ENCODE results near the gene TMEM201.
"Not testable (repeated sequence)": the region's sequence is repeated elsewhere in the genome, so short reads cannot be mapped to it uniquely, and the experiment has no call there.

Gene TMEM201

DNA sequence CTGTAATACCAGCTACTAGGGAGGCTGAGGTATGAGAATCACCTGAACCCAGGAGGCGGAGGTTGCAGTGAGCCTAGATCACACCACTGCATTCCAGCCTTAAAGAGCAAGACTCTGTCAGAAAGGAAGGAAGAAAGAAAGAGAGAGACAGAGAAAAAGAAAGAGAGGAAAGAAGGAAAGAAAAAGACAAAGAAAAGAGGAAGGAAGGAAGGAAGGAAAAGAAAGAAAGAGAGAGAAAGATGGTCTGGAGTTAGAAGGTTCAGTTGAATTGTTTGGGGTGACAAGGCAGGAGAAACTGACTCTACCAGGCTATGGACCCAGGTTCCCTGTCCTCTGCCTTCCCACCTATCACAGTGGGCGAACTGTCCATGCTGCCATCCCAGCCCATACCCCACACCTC lies 35.4 kb downstream of the TMEM201 start:
- DNase-seq: no peak

DNA sequence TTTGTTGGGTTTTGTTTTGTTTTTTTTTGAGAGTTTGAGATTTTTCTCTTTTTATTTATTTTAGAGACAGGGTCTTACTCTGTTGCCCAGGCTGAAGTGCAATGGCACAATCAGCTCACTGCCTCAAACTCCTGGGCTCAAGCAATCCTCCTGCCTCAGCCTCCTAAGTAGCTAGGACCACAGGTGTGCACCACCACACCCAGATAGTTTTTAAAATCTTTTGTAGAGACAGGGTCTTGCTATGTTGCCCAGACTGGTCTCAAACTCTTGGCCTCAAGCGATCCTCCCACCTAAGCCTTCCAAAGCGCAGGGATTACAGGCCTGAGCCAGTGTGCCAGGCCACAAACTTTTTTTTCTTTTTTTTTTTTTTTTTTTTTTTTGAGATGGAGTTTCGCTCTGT lies 36.3 kb downstream of the TMEM201 start:
- not testable (repeated sequence) for DNase-seq

DNA sequence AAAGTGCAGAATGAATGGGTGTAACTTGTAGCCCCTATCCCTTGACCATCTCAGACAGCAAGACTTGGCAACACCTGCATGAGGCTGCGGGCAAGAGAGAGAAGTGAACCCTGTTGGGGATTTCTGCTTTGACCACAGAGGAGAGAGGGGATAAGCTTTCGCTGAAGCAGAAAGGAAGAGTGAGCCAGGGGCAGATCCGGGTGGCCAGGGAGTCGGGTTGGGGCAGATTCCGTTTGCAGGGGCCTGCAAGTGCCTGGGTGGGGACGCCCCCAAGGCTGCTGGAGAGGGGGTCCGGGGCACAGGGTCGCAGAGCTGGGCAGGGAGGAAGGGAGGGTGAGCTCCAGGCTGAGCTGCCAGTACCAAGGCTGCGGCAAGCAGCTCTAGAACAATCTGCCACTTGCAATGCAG lies 37.5 kb downstream of the TMEM201 start:
- DNase-seq: peak in 1 of 2 experiments; percentile 3

DNA sequence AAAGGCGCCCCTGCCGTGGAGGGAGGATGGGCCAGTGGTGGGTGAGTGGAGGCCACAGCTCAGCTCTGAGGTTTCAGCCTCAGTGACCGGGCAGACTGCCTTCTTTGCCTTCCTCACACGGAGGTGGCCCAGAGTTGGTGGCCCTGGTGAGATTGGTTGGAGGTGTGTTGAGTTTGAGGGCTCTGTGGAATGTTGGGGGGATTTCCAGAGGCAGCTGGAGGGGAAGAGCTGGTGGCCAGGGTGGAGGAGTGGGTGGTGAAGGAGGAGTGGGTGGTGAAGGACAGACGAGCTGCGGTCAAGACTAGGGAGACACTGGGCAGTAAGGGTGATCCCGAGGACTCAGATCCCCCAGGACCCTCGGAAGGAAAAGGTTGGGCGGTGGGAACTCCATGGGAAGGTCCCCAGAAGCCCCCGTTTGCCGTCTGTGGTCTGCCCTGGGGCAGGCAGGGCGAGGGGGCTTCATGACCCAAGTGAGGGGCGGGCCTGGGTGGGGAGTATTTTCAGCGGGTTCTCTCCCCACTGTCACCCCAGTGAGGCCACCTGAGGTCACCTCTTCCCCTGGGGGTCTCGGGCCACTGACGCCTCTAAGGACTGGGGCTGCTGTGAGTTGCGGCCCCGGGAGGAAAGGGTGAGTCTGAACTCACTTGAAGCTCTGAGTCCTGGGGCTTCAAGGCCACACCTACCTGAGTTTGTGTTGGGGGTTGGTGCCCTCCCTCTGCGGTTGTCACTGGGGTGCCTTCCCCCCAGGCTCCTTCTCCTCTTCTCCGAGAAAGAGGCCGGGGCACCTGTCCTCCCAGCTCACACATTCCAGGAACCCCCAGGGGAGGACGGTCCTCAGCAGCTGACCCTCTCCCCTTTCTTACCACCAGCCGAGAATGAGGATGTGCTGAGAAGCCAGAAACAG lies 40.1 kb downstream of the TMEM201 start:
- no peak for DNase-seq

DNA sequence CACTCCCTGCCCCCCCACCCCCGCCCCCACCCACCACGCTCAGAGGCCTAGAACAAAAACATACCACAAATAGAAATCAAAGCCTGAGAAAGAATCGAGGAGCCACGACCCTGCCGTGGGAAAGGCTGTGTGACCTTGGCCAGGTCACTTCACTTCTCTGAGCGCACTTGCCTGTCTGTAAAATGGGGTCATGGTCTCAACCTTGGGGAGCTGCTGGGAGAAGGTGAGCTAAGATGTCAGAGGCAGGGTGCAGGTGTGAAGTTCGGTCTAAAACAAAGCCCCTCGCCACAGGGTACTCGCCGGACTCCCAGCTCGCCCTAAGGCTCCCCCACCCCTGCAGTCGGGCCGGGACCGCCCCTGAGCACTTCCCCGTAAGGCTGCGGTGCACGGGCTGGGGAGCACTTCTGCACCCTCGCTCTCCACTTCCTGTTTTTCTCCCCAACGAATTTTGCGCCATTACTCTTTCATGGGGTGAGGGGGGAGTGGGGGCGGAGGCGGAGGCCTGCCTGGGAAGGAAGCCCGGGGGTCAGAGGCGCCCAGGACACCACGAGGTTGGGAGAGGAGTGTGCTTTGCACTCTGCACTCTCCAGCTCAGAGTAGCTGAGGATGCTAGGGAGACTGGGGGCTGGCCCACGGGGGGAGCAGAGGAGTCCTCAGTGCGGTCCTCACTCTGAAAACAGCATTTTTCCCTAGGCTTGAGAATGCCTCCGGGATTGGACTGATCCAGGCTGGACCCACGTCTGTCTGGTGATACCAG lies 40.9 kb downstream of the TMEM201 start:
- no peak for DNase-seq

DNA sequence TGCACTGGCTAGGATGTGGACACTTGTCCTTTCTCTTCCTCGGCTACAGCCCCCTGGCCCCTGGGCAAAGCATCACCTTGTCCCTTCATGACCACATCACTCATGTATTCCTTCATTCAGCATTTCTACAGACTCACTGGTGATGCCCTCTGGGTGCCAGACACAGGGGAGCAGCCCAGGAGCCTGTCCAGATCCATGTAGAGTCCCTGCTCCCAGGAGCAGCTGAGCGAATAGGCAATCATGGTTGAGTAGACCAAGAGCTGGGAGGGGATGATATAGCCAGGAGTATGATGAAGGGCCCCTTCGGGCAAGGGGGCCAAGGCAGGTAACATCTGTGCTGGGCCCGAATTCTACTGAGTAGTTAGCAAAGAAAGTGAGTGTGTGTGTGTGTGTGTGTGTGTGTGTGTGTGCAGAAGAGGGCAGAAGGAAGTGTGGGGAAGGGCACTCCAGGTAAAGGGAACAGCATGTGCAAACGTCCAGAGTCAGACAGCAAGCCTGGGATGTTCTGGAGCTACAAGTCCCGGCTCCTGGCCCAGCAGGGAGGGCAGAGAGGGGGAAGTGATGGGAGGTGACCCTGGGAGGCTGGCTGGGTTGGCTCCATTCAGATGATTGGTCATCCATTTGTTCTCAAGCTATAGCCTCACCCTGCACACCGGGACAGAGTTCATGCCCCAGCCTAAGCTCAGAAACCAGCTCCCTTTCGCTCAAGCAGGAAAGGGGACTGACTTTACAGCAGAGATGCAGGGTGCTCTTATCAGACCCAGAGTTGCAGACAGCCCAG lies 41.8 kb downstream of the TMEM201 start:
- DNase-seq: no peak

DNA sequence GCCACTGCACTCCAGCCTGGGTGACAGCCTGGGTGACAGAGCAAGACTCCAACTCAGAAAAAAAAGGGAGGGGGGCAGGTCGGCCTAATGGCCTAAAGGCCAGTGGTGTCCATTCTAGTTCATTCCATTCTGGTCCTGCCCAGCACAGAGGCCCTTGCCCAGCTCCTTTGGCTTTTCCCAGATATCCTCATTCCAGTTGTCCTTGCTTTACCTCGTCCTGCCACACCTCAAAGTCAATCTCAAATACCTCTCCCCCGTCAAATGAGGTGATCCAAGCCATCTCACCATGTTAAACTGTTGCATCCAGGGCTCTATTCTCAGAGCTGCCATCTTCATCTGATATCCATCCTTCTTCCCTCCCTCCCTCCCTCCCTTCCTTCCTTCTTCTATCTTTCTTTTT lies 42.9 kb downstream of the TMEM201 start:
- no peak for DNase-seq

DNA sequence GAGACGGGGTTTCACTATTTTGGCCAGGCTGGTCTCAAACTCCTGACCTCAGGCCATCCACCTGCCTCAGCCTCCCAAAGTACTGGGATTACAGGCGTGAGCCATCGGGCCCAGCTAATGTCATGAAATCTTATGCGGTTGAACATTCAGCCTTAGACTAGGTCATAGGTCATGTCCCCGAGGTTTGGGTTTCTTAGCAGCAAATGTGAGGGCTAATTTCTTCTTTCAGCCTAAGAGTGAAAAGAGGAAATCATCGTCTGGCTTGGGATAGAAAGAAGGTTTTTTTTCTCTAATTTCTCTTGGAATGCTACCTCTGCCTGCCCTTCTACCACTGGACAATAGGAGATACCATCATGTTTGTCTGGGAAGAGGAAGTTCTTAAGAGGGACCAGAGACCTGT lies 44.8 kb downstream of the TMEM201 start:
- no peak for DNase-seq

DNA sequence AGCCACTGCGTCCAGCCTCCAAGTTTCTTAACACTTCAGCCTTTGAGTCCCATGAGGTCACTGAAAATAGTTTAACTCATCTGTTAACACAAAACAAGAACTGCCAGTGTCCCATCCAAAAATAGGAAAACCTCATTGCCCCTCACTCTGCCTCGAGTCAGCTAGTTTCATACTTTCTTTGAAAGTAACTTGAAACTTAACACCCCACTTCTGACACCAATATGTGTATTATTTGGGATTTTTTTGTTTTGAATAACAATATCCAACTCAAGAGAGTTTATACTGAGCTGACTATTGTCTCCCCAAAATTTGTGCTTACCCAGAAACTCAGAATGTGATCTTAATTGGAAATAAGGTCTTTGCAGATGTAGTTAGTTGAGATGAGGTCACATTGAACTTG lies 45.9 kb downstream of the TMEM201 start:
- DNase-seq: no peak

DNA sequence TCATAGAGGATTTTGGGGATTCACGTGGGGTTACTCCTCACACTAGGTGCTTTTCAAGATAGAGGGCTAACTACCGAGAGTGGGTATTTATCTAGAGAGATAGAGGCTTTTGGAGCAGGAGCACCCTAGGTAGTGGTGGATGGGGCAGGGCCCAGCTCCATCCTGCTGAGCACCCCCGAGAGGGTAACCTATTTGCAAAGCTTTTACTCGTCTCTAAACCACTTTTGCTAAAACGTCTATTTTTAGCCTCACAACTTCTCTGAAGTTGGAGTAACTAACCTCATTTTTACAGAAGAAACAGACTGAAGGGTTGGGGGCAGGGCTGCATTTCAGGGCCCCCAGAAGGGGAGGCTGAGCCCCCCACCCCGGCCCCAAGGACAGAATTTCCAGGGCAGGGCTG lies 50.5 kb downstream of the TMEM201 start:
- no peak for DNase-seq

DNA sequence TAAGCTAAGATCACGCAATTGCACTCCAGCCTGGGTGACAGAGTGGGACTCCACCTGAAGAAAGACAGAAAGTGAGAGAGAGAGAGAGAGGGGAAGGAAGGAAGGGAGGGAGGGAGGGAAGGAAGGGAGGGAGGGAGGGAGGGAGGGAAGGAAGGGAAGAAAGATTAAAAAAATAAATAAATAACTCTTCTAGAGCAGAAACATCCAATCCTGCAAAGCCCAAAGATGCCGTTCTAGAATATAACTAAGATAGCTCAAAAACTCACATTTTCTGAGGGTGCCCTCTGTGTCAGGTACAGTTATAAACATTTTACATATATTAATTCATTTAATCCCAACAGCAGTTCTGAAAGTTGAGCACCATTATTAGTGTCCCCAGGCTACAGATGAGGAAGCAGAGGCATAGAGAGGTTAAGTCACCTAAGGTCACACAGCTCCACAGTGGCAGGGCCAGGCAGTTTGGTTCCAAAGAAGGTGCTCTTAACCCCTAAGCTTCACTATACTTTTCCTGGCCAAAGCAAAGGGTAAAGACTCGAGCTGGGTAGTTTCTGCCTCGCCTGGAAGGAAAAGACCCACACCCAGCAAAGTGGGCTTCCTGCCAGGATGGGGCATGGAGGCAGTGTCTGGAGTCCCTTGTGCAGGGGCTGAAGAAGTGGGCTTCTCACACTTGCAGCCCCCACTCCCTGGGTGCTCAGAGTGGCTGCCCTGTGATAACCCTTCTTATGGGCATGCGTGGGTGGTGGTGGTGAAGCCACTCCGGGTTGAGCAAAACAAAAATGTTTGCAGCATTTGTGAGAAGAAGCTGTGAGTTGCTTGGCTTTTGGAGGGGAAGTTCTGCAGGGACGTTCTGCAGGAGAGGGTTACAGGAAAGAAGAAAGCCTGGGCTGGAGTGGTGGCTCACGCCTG lies 54.9 kb downstream of the TMEM201 start:
- no peak for DNase-seq

DNA sequence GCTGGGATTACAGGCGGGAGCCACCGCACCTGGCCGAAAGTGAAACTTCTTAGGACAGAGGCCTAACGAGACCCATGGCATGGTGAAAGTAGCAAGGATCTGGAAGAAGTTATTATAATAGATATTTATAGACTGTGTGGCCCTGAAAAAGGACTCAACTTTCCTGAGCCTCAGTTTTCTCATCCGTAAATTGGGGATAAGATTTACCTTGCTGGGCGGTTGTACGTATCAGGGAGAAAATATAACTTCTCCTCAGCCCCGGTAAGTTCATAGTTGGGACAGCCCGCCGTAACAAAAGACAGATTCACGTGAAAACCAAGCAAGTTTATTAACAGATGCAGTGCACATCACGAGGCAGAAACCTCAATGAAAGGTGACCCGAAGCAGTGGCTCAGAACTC lies 57.3 kb downstream of the TMEM201 start:
- no peak for DNase-seq

DNA sequence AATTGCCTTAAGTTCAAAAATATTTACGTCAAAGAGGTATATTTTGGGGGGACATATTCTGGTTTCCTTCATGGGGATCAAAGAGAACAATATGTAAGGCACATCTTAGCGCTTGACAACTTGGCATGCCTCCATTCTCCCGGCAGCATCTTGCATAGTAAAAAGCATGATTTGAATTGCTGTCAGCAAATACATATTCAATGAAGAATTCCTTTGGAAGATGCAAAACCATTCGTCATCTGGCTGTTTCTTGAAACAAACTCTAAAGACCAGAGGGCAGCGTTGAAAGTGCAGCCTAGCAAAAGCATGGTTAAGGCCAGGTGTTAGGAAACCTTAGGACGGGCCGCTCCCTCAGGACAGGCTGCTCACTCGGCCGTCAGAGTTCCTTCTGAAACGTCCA lies 59.5 kb downstream of the TMEM201 start:
- no peak for DNase-seq

DNA sequence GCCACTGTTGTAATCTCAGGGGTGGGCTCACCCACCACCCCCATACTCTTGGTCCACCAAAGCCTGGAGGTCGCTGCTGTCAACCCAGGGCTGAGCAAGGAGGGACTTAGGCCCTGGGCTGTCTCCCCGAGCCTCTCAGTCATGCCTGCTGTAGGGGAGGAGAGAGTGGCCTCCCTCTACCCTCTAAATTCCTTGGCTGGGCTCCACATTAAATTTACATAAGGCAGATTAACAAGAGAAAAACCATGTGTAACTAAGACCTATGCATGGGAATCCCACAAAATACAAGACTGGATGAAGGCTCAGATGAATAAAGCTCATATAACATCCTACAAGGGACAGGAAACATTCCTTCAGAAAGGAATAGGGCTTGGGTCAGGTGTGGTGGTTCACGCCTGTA lies 61.1 kb downstream of the TMEM201 start:
- DNase-seq: no peak

DNA sequence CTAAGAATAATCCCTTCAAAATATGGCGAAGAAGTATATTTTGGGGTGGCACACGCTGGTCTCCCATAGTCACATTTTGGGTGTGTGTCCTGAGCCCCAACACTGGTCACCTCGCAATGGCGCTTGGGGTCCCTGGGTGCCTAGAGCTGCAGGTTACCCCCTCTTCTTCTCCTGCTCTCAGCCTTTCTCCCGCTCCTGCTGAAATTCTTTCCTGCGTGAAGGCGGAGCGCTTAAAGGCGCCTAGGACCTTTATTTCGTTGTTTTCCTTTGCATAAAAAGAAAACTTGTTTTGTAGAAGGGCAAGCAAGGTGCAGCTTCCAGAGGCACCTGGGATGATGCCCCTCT lies 62.5 kb downstream of the TMEM201 start:
- no peak for DNase-seq

DNA sequence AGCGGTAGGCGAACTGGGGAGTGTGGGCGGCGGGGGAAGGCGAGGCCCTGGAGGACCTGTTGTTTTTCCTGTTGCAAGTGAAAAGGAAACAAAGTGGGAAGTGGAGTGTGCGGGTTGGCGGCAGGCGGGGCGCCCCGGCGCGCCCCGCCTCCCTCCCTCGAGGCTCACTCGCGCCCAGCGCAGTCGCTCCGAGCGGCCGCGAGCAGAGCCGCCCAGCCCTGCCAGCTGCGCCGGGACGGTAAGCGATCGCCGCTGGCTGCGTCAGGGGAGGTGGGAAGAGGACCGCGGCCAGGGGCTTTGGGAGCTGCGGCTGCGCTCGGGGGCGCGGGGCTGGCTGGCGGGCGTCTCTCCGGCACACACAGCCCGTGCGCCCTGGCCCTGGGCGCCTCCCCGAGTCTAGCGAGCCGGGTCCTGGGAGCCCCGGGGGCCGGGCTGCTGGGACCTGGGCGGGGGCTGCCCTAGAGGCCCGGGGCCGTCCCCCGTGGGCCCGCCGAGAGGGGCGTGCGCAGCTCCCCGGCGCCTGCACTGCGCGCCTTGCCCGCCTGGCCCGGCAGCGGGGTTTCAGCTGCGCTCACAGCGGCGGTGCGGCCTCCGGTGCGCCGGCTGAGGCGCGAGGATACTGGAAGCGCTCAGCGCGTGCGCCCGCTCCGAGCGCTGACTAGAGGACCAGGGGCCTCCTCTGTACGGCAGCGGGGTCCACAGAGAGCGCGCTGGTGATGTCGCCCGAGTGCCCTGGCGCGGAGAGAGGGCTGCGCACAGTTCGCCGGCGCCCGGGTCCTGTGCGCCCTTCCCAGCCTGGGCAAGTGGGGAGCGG lies 63.1 kb downstream of the TMEM201 start, which contains the start of gene PIK3CD:
Gene PIK3CD (plus strand): TSS at position 167 of the 814 bp plus-strand sequence. CDS start 58,725 bp downstream, outside the sequence.
- peak in 1 of 2 experiments; percentile 52 for DNase-seq

DNA sequence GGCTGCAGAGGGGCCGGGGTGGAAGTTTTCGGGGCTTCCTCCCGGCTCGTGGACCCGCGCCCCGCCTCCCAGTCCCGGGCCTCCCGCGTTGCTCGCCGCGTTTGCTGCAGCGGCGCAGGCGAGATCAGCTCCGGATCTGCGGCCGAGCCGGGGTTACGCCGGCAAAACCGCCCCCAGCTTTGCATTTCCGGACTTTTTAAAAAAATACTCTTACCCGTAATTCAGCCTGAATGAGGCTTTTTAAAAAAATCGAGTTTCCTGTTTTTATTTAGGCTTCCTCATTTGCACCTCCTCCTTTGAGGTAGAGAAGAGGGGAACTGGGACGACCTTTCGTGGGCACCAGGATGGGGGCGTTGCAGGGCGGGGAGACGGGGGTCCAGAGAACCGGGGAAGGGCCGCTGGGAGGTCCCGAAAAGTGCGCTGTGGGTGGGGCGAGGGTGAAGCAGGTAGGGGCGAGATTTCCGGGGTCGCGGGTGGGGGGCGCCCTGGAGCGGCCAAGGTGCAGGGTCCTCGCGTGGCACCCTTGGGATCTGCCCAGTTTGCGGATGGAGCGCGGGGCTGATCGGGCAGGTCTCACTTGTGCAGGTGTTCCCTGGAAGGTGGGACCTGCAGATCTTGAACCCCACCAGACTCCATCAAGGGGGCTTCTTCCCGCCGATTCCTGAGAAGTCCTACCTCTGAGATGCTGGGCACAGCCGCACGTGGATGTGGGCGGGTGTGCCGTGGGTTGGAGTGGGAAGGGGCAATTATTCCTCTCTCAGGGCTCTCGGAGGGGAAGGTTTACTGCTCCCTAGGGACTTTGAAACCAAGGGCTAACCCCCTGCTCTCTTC lies 63.9 kb downstream of the TMEM201 start:
- no peak for DNase-seq

DNA sequence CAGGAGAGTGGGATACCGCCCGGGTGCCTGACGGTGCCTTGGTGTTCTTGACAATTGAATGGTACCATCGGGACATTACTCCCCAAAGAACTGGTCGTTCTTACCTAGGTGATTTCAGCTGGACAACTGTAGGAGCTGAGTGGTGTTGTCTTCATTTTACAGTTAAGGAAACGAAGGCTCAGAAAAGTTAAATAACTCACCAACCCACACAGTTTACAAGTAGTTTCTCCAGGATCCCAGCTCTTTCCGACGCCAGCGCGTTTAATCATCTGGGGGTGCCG lies 64.4 kb downstream of the TMEM201 start:
- DNase-seq: no peak

DNA sequence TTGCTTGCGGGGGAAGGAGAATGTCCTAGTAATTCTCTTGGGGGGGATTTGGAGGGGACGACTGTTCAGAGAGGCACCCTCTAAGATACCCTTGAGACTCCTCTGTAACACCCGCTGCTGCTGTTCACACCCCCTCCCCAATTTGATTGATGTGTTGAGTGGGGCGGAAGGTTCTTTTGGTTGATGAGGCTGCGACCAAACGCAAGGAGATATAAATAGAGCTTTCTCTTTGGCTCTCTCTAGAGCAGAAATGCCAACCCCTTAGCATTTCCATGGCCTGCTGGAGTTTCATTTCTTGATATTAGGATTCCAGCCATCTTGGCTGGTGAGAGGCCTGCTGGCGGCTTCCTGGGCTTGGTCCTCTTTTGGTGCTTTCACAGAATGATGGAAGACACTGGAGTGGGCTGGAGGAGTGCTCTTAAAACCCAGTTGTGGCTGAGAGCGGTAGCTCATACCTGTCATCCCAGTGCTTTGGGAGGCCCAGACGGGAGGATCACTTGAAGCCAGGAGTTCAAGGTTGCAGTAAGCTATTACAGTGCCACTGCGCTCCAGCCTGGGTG lies 64.9 kb downstream of the TMEM201 start:
- DNase-seq: no peak

All from NCI-H524 (cell line).